Measurements from ENCODE around the gene ETDC. TPM values are rescaled to one million over a fixed set of nuclear protein-coding genes. Genes with fewer than 3 reads are reported as not detected.
"Not testable (repeated sequence)": the region's sequence is repeated elsewhere in the genome, so short reads cannot be mapped to it uniquely, and the experiment has no call there.

The ETDC gene
- total RNA-seq (2022), result not detected in 2 replicates
- not detected for Bru-seq, nascent RNA
- BruChase-seq, experiment 1, labeled RNA remaining after a 6-hour chase, result not detected
- not detected for BruChase-seq, experiment 2, labeled RNA remaining after a 2-hour chase
- long read RNA-seq, result 0 reads

GRCh38 chrX:135309430-135309923, at the start of gene ETDC:
TSS of gene ETDC (plus strand) at chrX:135309480. CDS start at chrX:135309480, 0 bp downstream.
- CTCF ChIA-PET, result no interaction called here
- no peak for TF ChIP-seq CTCF (IDR thresholded peaks at IDR 0.05; ENCODE audit: unreplicated experiment)
- Mint-ChIP-seq H3K36me3 (ENCODE audit: insufficient read depth, unreplicated experiment) (no peaks in the 10 kb centered on the region), H3K9me3 (ENCODE audit: unreplicated experiment) (peaks cover 7% of the 10 kb centered on the region), H3K27me3 (ENCODE audit: insufficient read depth, unreplicated experiment) (peaks cover 7% of the 10 kb centered on the region), H3K27ac (ENCODE audit: low read depth, unreplicated experiment) (no peak within 1 kb of the TSS), H3K4me1 (ENCODE audit: insufficient read depth, unreplicated experiment) (no peaks in the 10 kb centered on the region), H3K4me3 (ENCODE audit: unreplicated experiment) (no peak within 1 kb of the TSS)
- no peak for DNase-seq (ENCODE audit: unreplicated experiment)
- intact Hi-C loops (cut with micrococcal nuclease), result no loop called here
- POLR2A ChIA-PET, result no interaction called here
- no TSS peak for BruUV-seq (replicated peaks)

DNA sequence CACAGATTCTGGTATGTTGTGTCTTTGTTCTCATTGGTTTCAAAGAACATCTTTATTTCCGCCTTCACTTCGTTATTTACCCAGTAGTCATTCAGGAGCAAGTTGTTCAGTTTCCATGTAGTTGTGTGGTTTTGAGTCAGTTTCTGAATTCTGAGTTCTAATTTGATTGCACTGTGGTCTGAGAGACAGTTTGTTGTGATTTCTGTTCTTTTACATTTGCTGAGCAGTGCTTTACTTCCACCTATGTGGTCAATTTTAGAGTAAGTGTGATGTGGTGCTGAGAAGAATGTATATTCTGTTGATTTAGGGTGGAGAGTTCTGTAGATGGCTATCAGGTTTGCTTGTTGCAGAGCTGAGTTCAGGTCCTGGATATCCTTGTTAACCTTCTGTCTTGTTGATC, 48.3 kb upstream of the ETDC start:
- H3K9me3 Mint-ChIP-seq (ENCODE audit: unreplicated experiment), result peaks cover 37% of the 10 kb centered on the region
- H3K4me3 Mint-ChIP-seq (ENCODE audit: unreplicated experiment); DNase-seq (ENCODE audit: unreplicated experiment); POLR2A ChIA-PET; intact Hi-C loops (cut with micrococcal nuclease); H3K27ac Mint-ChIP-seq (ENCODE audit: low read depth, unreplicated experiment); H3K4me1 Mint-ChIP-seq (ENCODE audit: insufficient read depth, unreplicated experiment); H3K36me3 Mint-ChIP-seq (ENCODE audit: insufficient read depth, unreplicated experiment); CTCF ChIA-PET; BruUV-seq (replicated peaks): not testable (repeated sequence)
- peaks cover 50% of the 10 kb centered on the region for H3K27me3 Mint-ChIP-seq (ENCODE audit: insufficient read depth, unreplicated experiment)

- CTCF ChIA-PET; H3K27ac Mint-ChIP-seq (ENCODE audit: low read depth, unreplicated experiment); H3K4me3 Mint-ChIP-seq (ENCODE audit: unreplicated experiment); H3K4me1 Mint-ChIP-seq (ENCODE audit: insufficient read depth, unreplicated experiment); DNase-seq (ENCODE audit: unreplicated experiment); intact Hi-C loops (cut with micrococcal nuclease); BruUV-seq (replicated peaks); H3K36me3 Mint-ChIP-seq (ENCODE audit: insufficient read depth, unreplicated experiment): not testable (repeated sequence)
- Mint-ChIP-seq H3K27me3 (ENCODE audit: insufficient read depth, unreplicated experiment) (peaks cover 55% of the 10 kb centered on the region), H3K9me3 (ENCODE audit: unreplicated experiment) (peaks cover 40% of the 10 kb centered on the region)
- POLR2A ChIA-PET, result interaction anchor here (0.6 kb wide), 1 partner anchor 55 kb away, joined by 5 read pairs; no protein-coding TSS in a partner anchor
These were observed 45.9 kb upstream of the ETDC start for GRCh38 chrX:135263376-135263775.

DNA sequence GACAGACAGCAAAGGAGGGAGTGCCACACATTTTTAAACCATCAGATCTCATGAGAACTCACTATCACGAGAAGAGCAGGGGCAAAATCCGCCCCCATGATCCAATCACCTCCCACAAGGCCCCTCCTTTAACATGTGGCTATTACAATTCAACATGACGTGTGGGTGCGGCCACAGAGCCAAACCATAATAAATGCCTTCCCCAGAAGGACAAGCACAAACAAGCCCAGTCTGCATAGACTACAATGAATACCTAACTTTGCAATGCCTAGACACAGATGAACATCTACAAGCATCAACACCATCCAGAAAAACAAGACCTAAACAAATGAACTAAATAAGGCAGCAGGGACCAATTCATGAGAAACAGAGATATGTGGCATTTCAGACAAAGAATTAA, 45.1 kb upstream of the ETDC start:
- peak; percentile 36 for DNase-seq (ENCODE audit: unreplicated experiment)
- no peak overlapping the region for H3K4me3 Mint-ChIP-seq (ENCODE audit: unreplicated experiment)
- ChIA-PET CTCF (no interaction called here), POLR2A (no interaction called here)
- BruUV-seq (replicated peaks), result no TSS peak
- peak overlapping the region; percentile 74 for H3K27ac Mint-ChIP-seq (ENCODE audit: low read depth, unreplicated experiment)
- TF ChIP-seq CTCF (IDR thresholded peaks at IDR 0.05; ENCODE audit: unreplicated experiment), result no peak
- H3K4me1 Mint-ChIP-seq (ENCODE audit: insufficient read depth, unreplicated experiment), result peaks cover 9% of the 10 kb centered on the region
- peaks cover 49% of the 10 kb centered on the region for H3K27me3 Mint-ChIP-seq (ENCODE audit: insufficient read depth, unreplicated experiment)
- H3K9me3 Mint-ChIP-seq (ENCODE audit: unreplicated experiment), result peaks cover 38% of the 10 kb centered on the region
- intact Hi-C loops (cut with micrococcal nuclease), result no loop called here
- no peaks in the 10 kb centered on the region for H3K36me3 Mint-ChIP-seq (ENCODE audit: insufficient read depth, unreplicated experiment)

DNA sequence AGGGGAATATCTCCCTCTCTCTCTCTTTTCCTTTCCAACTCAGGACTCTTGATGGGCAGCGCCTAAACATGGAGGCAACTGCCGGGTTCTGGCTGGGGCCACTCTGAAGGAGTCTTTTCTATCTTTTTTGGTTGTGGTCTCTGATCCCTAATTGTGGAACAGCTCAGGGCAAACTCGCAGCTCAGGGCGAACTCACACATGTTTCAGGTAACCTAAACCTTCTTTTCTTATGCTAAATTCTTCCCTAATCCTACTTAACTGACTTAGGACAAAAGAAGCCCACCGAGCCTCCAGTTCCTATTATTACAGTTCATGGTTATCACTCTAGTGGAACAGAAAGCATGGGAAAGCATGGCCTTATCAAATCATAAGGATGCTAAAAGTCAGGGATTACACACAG, 36.1 kb upstream of the ETDC start:
- Mint-ChIP-seq H3K27ac (ENCODE audit: low read depth, unreplicated experiment) (no peak overlapping the region), H3K4me1 (ENCODE audit: insufficient read depth, unreplicated experiment) (no peaks in the 10 kb centered on the region), H3K9me3 (ENCODE audit: unreplicated experiment) (no peaks in the 10 kb centered on the region), H3K36me3 (ENCODE audit: insufficient read depth, unreplicated experiment) (no peaks in the 10 kb centered on the region), H3K4me3 (ENCODE audit: unreplicated experiment) (no peak overlapping the region), H3K27me3 (ENCODE audit: insufficient read depth, unreplicated experiment) (no peaks in the 10 kb centered on the region)
- intact Hi-C loops (cut with micrococcal nuclease), result no loop called here
- CTCF ChIA-PET, result interaction anchor here (0.6 kb wide), 1 partner anchor 209 kb away, joined by 3 read pairs; no protein-coding TSS in a partner anchor
- DNase-seq (ENCODE audit: unreplicated experiment), result no peak
- POLR2A ChIA-PET, result no interaction called here
- TF ChIP-seq CTCF (IDR thresholded peaks at IDR 0.05; ENCODE audit: unreplicated experiment), result no peak
- BruUV-seq (replicated peaks), result no TSS peak
